K562 (cell line): ENCODE measurements around the gene KIRREL1. TPM values are rescaled to one million over a fixed set of nuclear protein-coding genes. Genes with fewer than 3 reads are reported as not detected.

Experiments
- BRCA1 ChIP-seq, 2 experiments: fragments of 450-650 bp in 1 of 2; sonication (generic) in 1 of 2; formaldehyde crosslinking in 1 of 2; IDR thresholded peaks; 2 replicates each; pipeline versions ENCODE4 v1.5.0 to v1.6.1; 2017 to 2020; ENCODE audit warnings: mild to moderate bottlenecking in 1 of 2, missing genetic modification reagents in 1 of 2
- NONO ChIP-seq, 2 experiments: fragments of 200-400 bp in 1 of 2; fragments of 450-650 bp in 1 of 2; formaldehyde crosslinking in 1 of 2; IDR thresholded peaks; 2 replicates each; pipeline ENCODE4 v1.6.1; 2017; ENCODE audit warnings: low read depth in 2 of 2, mild to moderate bottlenecking in 2 of 2, moderate library complexity in 2 of 2, low read length in 1 of 2
- PRPF4 ChIP-seq: fragments of 200-400 bp; formaldehyde crosslinking; IDR thresholded peaks from one replicate; pipeline ENCODE4 v1.6.1; 2017; ENCODE audit warnings: low read length, low read depth, mild to moderate bottlenecking; ENCODE audit not compliant: insufficient read depth, poor library complexity, severe bottlenecking
- REST ChIP-seq, 2 experiments: fragments of 450-650 bp; formaldehyde crosslinking in 1 of 2; IDR thresholded peaks; 2 replicates each; pipeline versions ENCODE4 v1.4.0 to v1.6.1; 2014 to 2020; ENCODE audit warnings: mild to moderate bottlenecking in 2 of 2, borderline replicate concordance in 1 of 2, low read depth in 1 of 2
- SMARCB1 ChIP-seq: IDR thresholded peaks from 2 replicates; pipeline ENCODE4 v1.6.1; 2011; ENCODE audit warnings: improper control_type of control experiment, low read depth; ENCODE audit not compliant: insufficient read length
- ZNF639 ChIP-seq, 2 experiments: fragments of 200-800 bp in 1 of 2; sonication (Bioruptor generic) in 1 of 2; sonication (generic) in 1 of 2; formaldehyde crosslinking in 1 of 2; IDR thresholded peaks in 1 of 2; conservative IDR thresholded peaks in 1 of 2; 2 replicates each; pipeline versions ENCODE4 v1.5.0 to v1.6.1; 2016 to 2020; ENCODE audit warnings: missing compliant biosample characterization in 1 of 2, missing genetic modification characterization in 1 of 2, missing genetic modification reagents in 1 of 2
- polyA plus RNA-seq, 8 experiments: library from polyadenylated mRNA; depleted of rRNA in 4 of 8; stranded (reverse) in 5 of 8; unstranded in 3 of 8; fragments of >200 nt; fragmentation: Nextera tagmentation in 2 of 8; fragmentation: Illumina TruSeq in 1 of 8; extraction: Ambion mirVana in 2 of 8; extraction: Trizol in 1 of 8; gene quantifications; 2 replicates each; pipeline versions ENCODE4 v1.2.1 to v1.2.3, GENCODE V29; 2011 to 2014; ENCODE audit warnings: inconsistent platforms in 1 of 8, missing spikeins in 1 of 8
- total RNA-seq, 7 experiments: library from RNA; depleted of rRNA in 6 of 7; stranded (reverse); fragments of >200 nt in 6 of 7; fragmentation: Illumina TruSeq in 2 of 7; extraction: Trizol in 2 of 7; gene quantifications; 2 replicates each; pipeline versions ENCODE4 v1.2.1 to v1.2.3, GENCODE V29; 2011 to 2021; ENCODE audit warnings: low replicate concordance in 1 of 7

The KIRREL1 gene
- total and polyA plus RNA-seq, 9 of the 15 experiments (the other 6 are each of a cell fraction or from before 2014, with no cell fraction given): under 0.01 to 0.22 (median 0.03) TPM; not detected in 3

- TF ChIP-seq REST (IDR thresholded peaks at IDR 0.05; ENCODE audit: borderline replicate concordance): no peak
- no peak for TF ChIP-seq REST (CRISPR knock-in tag; IDR thresholded peaks at IDR 0.05; ENCODE audit: low read depth)
- TF ChIP-seq PRPF4: no peak
- no peak for TF ChIP-seq NONO (IDR thresholded peaks at IDR 0.05; ENCODE audit: low read depth in 2 of 2, low read length in 1 of 2)
- TF ChIP-seq BRCA1 (IDR thresholded peaks at IDR 0.05): no peak
- no peak for TF ChIP-seq BRCA1 (CRISPR knock-in tag; IDR thresholded peaks at IDR 0.05)
- no peak for TF ChIP-seq SMARCB1
- TF ChIP-seq ZNF639 (CRISPR knock-in tag; conservative IDR thresholded peaks at IDR 0.05 in 1 of 2, IDR thresholded peaks at IDR 0.05 in 1 of 2): no peak
Measured at GRCh38 chr1:158078569-158079080, 85.2 kb downstream of the KIRREL1 start (continued).
